Breast epithelium (tissue), 4 donors: ENCODE measurements around the gene EIF4E3. TPM values are rescaled to one million over a fixed set of nuclear protein-coding genes. Genes with fewer than 3 reads are reported as not detected.

Experiments used
- DNase-seq, 2 donors: peaks; one replicate each; pipeline ENCODE4 v3.0.0-alpha.2; 2019; ENCODE audit warnings: low spot score in 2 of 2
- H3K27ac ChIP-seq, 2 donors: fragments of 200-600 bp; sonication (generic) in 1 of 2; one replicate each; pipeline ENCODE4 v1.5.1; 2016 to 2019; ENCODE audit warnings: mild to moderate bottlenecking in 1 of 2
- H3K27me3 ChIP-seq, 2 donors: fragments of 200-600 bp; sonication (generic) in 1 of 2; one replicate each; pipeline versions ENCODE4 v1.5.1 to v1.6.0; 2017 to 2019; ENCODE audit warnings: control low read depth in 1 of 2, mild to moderate bottlenecking in 1 of 2
- H3K36me3 ChIP-seq: fragments of 200-600 bp; one replicate; pipeline ENCODE4 v1.5.1; 2019
- H3K4me1 ChIP-seq, 2 donors: fragments of 200-600 bp; sonication (generic); one replicate each; pipeline ENCODE4 v1.5.1; 2016 to 2019; ENCODE audit warnings: control low read depth in 1 of 2
- H3K4me3 ChIP-seq, 3 donors: fragments of 200-600 bp; sonication (generic); 1 replicate in 2 of 3; 2 replicates in 1 of 3; pipeline ENCODE4 v1.5.1; 2016 to 2019; ENCODE audit warnings: mild to moderate bottlenecking in 3 of 3, moderate library complexity in 2 of 3
- H3K9me3 ChIP-seq, 2 donors: fragments of 200-600 bp; sonication (generic) in 1 of 2; one replicate each; pipeline ENCODE4 v1.5.1; 2016 to 2019; ENCODE audit warnings: control low read depth in 1 of 2
- POLR2A ChIP-seq: fragments of 450-650 bp; IDR thresholded peaks from one replicate; pipeline ENCODE4 v1.6.1; 2016; ENCODE audit warnings: antibody characterized with exemption, mild to moderate bottlenecking, moderate library complexity
- POLR2AphosphoS5 ChIP-seq, 3 donors: sonication (generic); formaldehyde crosslinking; IDR thresholded peaks; one replicate each; pipeline ENCODE4 v1.6.1; 2017; ENCODE audit warnings: antibody characterized with exemption in 3 of 3
- intact Hi-C: fragments of 100-400 bp; cut with DNase I; formaldehyde crosslinking; loops from one replicate; pipeline ENCODE4 v1.15.1; 2023; ENCODE audit warnings: low total_unique reads
- total RNA-seq, 3 donors: library from RNA; depleted of rRNA; stranded (reverse); fragments of >200 nt; gene quantifications; one replicate each; pipeline ENCODE4 v1.1.0, GENCODE V29; 2016
- TF ChIP-seq, protein P1 (sequence below), 3 donors: fragments of 450-650 bp; IDR thresholded peaks; one replicate each; pipeline ENCODE4 v1.5.1; 2016 to 2017; ENCODE audit warnings: antibody characterized with exemption in 3 of 3, mild to moderate bottlenecking in 3 of 3, moderate library complexity in 3 of 3

The EIF4E3 gene
- total RNA-seq, 3 donors from 2014 or later: 16.1 to 34.4 (median 19.3) TPM

GRCh38 chr3:71702131-71703024, 22.8 kb downstream of the EIF4E3 start:
- no peaks in the 10 kb centered on the region for H3K36me3 ChIP-seq
- no peak for DNase-seq
- H3K4me1 ChIP-seq: no peaks in the 10 kb centered on the region
- no peak overlapping the region for H3K27ac ChIP-seq
- no peak overlapping the region for H3K4me3 ChIP-seq
- TF ChIP-seq POLR2AphosphoS5 (IDR thresholded peaks at IDR 0.05): no peak
- TF ChIP-seq, protein P1, sequence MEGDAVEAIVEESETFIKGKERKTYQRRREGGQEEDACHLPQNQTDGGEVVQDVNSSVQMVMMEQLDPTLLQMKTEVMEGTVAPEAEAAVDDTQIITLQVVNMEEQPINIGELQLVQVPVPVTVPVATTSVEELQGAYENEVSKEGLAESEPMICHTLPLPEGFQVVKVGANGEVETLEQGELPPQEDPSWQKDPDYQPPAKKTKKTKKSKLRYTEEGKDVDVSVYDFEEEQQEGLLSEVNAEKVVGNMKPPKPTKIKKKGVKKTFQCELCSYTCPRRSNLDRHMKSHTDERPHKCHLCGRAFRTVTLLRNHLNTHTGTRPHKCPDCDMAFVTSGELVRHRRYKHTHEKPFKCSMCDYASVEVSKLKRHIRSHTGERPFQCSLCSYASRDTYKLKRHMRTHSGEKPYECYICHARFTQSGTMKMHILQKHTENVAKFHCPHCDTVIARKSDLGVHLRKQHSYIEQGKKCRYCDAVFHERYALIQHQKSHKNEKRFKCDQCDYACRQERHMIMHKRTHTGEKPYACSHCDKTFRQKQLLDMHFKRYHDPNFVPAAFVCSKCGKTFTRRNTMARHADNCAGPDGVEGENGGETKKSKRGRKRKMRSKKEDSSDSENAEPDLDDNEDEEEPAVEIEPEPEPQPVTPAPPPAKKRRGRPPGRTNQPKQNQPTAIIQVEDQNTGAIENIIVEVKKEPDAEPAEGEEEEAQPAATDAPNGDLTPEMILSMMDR (IDR thresholded peaks at IDR 0.05): no peak
- no peak for TF ChIP-seq POLR2A
- intact Hi-C loops: loop anchor here (10.0 kb wide), 1 partner anchor 1122 kb away; no protein-coding TSS in a partner anchor
- no peaks in the 10 kb centered on the region for H3K27me3 ChIP-seq
- H3K9me3 ChIP-seq: no peaks in the 10 kb centered on the region

DNA sequence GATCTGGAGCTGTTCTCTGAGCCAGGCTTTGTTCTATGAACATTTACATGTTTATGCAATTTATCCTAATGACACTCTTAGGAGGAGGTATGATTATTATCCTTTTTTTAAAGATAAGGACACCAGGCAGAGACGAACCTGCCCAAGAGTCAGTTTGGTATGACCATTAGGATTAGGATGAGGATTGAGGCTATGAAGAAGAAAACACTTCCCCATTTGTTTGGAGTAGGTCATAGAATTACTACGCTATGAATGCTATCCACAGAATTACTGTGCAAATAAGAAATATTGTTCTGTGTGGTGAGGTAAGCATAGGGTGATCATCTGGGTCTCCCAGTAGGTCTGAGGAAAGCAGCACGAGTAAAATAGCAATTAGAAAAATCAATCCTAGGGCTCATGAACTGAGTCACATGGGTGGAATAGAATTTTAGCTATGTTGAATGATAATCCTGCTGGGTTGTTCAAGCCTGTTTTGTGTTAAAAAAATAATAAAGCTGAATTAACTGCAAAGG, 23.9 kb downstream of the EIF4E3 start:
- TF ChIP-seq, protein P1 (IDR thresholded peaks at IDR 0.05): no peak
- no peak for TF ChIP-seq POLR2AphosphoS5 (IDR thresholded peaks at IDR 0.05)
- TF ChIP-seq POLR2A: no peak
- H3K27ac ChIP-seq: no peak overlapping the region
- no peaks in the 10 kb centered on the region for H3K9me3 ChIP-seq
- H3K4me1 ChIP-seq: no peaks in the 10 kb centered on the region
- H3K27me3 ChIP-seq: no peaks in the 10 kb centered on the region
- no peak for DNase-seq
- intact Hi-C loops: loop anchor here (10.0 kb wide), 1 partner anchor 1123 kb away; no protein-coding TSS in a partner anchor
- H3K36me3 ChIP-seq: no peaks in the 10 kb centered on the region
- no peak overlapping the region for H3K4me3 ChIP-seq

- H3K4me3 ChIP-seq: no peak overlapping the region
- intact Hi-C loops: no loop called here
- TF ChIP-seq POLR2A (no peak), POLR2AphosphoS5 (IDR thresholded peaks at IDR 0.05) (no peak)
- TF ChIP-seq, protein P1 (IDR thresholded peaks at IDR 0.05): no peak
- H3K4me1 ChIP-seq: peaks cover 0 to 6% of the 10 kb centered on the region in 2 donors
- H3K36me3 ChIP-seq: no peaks in the 10 kb centered on the region
- peak overlapping the region; percentile 13 to 15 for H3K27ac ChIP-seq
- no peaks in the 10 kb centered on the region for H3K9me3 ChIP-seq
- H3K27me3 ChIP-seq: no peaks in the 10 kb centered on the region
- DNase-seq: no peak
Measured at GRCh38 chr3:71695000-71695482, 30.2 kb downstream of the EIF4E3 start.

GRCh38 chr3:71694358-71694999, 30.7 kb downstream of the EIF4E3 start:
- Histone ChIP-seq H3K27me3 (no peaks in the 10 kb centered on the region), H3K27ac (peak overlapping the region; percentile 13 to 15), H3K36me3 (no peaks in the 10 kb centered on the region), H3K9me3 (no peaks in the 10 kb centered on the region), H3K4me3 (no peak overlapping the region), H3K4me1 (peaks cover 0 to 8% of the 10 kb centered on the region in 2 donors)
- intact Hi-C loops: no loop called here
- no peak for DNase-seq
- TF ChIP-seq POLR2A (no peak), POLR2AphosphoS5 (IDR thresholded peaks at IDR 0.05) (no peak)
- TF ChIP-seq, protein P1 (IDR thresholded peaks at IDR 0.05): no peak
